Measurements from ENCODE around the gene SERPING1.

- TF ChIP-seq, protein P1, sequence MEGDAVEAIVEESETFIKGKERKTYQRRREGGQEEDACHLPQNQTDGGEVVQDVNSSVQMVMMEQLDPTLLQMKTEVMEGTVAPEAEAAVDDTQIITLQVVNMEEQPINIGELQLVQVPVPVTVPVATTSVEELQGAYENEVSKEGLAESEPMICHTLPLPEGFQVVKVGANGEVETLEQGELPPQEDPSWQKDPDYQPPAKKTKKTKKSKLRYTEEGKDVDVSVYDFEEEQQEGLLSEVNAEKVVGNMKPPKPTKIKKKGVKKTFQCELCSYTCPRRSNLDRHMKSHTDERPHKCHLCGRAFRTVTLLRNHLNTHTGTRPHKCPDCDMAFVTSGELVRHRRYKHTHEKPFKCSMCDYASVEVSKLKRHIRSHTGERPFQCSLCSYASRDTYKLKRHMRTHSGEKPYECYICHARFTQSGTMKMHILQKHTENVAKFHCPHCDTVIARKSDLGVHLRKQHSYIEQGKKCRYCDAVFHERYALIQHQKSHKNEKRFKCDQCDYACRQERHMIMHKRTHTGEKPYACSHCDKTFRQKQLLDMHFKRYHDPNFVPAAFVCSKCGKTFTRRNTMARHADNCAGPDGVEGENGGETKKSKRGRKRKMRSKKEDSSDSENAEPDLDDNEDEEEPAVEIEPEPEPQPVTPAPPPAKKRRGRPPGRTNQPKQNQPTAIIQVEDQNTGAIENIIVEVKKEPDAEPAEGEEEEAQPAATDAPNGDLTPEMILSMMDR (conservative IDR thresholded peaks at IDR 0.05 in 1 of 2, IDR thresholded peaks at IDR 0.05 in 1 of 2; ENCODE audit: extremely low read depth in 1 of 2, insufficient read depth in 1 of 2, low read depth in 1 of 2, low read length in 2 of 2): no peak
- TF ChIP-seq EZH2 (IDR thresholded peaks at IDR 0.05; ENCODE audit: borderline replicate concordance, low read length): no peak
Observed at GRCh38 chr11:57610170-57610569, 12.7 kb downstream of the SERPING1 start.
